ENCODE results near the gene SORBS1. TPM values are rescaled to one million over a fixed set of nuclear protein-coding genes. Genes with fewer than 3 reads are reported as not detected.

Gene SORBS1
- total and polyA plus RNA-seq, 2 of the 13 experiments (the other 11 are each of a cell fraction or from before 2014, with no cell fraction given), result 16.8 to 39.8 TPM

DNA sequence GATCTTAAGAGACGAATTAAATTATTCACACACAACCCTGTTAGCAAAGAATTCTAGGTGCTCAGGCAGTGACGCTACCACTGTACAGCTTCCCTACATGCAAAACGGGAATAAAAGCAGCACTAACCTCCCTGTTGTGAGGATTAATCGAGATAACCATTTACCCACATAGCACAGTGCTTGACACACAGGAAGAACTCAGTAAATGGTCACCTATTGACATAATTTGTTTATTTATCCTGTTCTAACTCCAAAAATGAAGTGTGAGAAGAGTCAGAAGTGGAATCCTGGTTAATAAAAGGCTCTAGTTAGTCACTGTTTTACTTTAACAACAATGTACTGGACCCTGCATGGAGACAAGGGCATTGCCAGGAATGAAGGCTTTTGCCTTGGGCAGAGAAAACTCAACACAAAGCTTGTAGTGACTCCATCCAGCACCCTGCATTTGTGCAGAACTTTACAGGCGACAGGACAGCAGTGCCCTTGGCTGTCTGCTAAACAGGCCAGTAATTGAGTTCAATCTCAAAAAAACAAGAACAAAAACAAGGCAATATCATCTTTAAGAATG lies 103.8 kb downstream of the SORBS1 start (continued):
- TF ChIP-seq, protein P1, sequence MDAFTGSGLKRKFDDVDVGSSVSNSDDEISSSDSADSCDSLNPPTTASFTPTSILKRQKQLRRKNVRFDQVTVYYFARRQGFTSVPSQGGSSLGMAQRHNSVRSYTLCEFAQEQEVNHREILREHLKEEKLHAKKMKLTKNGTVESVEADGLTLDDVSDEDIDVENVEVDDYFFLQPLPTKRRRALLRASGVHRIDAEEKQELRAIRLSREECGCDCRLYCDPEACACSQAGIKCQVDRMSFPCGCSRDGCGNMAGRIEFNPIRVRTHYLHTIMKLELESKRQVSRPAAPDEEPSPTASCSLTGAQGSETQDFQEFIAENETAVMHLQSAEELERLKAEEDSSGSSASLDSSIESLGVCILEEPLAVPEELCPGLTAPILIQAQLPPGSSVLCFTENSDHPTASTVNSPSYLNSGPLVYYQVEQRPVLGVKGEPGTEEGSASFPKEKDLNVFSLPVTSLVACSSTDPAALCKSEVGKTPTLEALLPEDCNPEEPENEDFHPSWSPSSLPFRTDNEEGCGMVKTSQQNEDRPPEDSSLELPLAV (CRISPR knock-in tag; conservative IDR thresholded peaks at IDR 0.05; ENCODE audit: low read depth), result no peak
- no peak for TF ChIP-seq PHF8 (CRISPR knock-in tag; IDR thresholded peaks at IDR 0.05)
- no peak for TF ChIP-seq ARNT2 (CRISPR knock-in tag; IDR thresholded peaks at IDR 0.05; ENCODE audit: low read depth)
- TF ChIP-seq, protein P2, sequence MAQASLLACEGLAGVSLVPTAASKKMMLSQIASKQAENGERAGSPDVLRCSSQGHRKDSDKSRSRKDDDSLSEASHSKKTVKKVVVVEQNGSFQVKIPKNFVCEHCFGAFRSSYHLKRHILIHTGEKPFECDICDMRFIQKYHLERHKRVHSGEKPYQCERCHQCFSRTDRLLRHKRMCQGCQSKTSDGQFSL (CRISPR knock-in tag; IDR thresholded peaks at IDR 0.05), result no peak
- no peak; the same call in 1 of the 2 replicates for TF ChIP-seq ERF (CRISPR knock-in tag; IDR thresholded peaks at IDR 0.05)
- TF ChIP-seq HCFC1 (IDR thresholded peaks at IDR 0.05; ENCODE audit: low read depth, low read length), result no peak
- TF ChIP-seq ZNF44 (CRISPR knock-in tag; IDR thresholded peaks at IDR 0.05), result no peak
- TF ChIP-seq, protein P3, sequence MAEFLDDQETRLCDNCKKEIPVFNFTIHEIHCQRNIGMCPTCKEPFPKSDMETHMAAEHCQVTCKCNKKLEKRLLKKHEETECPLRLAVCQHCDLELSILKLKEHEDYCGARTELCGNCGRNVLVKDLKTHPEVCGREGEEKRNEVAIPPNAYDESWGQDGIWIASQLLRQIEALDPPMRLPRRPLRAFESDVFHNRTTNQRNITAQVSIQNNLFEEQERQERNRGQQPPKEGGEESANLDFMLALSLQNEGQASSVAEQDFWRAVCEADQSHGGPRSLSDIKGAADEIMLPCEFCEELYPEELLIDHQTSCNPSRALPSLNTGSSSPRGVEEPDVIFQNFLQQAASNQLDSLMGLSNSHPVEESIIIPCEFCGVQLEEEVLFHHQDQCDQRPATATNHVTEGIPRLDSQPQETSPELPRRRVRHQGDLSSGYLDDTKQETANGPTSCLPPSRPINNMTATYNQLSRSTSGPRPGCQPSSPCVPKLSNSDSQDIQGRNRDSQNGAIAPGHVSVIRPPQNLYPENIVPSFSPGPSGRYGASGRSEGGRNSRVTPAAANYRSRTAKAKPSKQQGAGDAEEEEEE (CRISPR knock-in tag; IDR thresholded peaks at IDR 0.05; ENCODE audit: borderline replicate concordance), result no peak
- TF ChIP-seq SSRP1 (CRISPR knock-in tag; IDR thresholded peaks at IDR 0.05), result no peak
- no peak for TF ChIP-seq HNRNPL (IDR thresholded peaks at IDR 0.05; ENCODE audit: low read depth, low read length)
- TF ChIP-seq ZNF430 (CRISPR knock-in tag; IDR thresholded peaks at IDR 0.05), result no peak
- TF ChIP-seq SIN3A (IDR thresholded peaks at IDR 0.05; ENCODE audit: borderline replicate concordance, low read depth, low read length), result no peak
- no peak for TF ChIP-seq PAX8 (CRISPR knock-in tag; IDR thresholded peaks at IDR 0.05; ENCODE audit: borderline replicate concordance)
- TF ChIP-seq, protein P4, sequence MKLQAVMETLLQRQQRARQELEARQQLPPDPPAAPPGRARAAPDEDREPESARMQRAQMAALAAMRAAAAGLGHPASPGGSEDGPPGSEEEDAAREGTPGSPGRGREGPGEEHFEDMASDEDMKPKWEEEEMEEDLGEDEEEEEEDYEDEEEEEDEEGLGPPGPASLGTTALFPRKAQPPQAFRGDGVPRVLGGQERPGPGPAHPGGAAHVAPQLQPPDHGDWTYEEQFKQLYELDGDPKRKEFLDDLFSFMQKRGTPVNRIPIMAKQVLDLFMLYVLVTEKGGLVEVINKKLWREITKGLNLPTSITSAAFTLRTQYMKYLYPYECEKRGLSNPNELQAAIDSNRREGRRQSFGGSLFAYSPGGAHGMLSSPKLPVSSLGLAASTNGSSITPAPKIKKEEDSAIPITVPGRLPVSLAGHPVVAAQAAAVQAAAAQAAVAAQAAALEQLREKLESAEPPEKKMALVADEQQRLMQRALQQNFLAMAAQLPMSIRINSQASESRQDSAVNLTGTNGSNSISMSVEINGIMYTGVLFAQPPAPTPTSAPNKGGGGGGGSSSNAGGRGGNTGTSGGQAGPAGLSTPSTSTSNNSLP (IDR thresholded peaks at IDR 0.05; ENCODE audit: low read depth, low read length), result peak; percentile 52
- TF ChIP-seq ZNF10 (CRISPR knock-in tag; IDR thresholded peaks at IDR 0.05; ENCODE audit: borderline replicate concordance, low read depth), result no peak
- TF ChIP-seq ZFP36 (IDR thresholded peaks at IDR 0.05; ENCODE audit: borderline replicate concordance, low read depth, low read length, partially characterized antibody), result no peak
- TF ChIP-seq SRSF9 (IDR thresholded peaks at IDR 0.05; ENCODE audit: borderline replicate concordance, insufficient read depth, low read depth, low read length, poor library complexity, severe bottlenecking), result no peak
- TF ChIP-seq ZNF317 (CRISPR knock-in tag; IDR thresholded peaks at IDR 0.05), result no peak
- TF ChIP-seq ZNF577 (CRISPR knock-in tag; IDR thresholded peaks at IDR 0.05; ENCODE audit: borderline replicate concordance, low read depth), result no peak
- no peak for TF ChIP-seq BHLHE40 (IDR thresholded peaks at IDR 0.05; ENCODE audit: low read length)
- peak; percentile 49; the same call in 1 of the 2 replicates for TF ChIP-seq SOX13 (IDR thresholded peaks at IDR 0.05)
- TF ChIP-seq SOX13 (CRISPR knock-in tag; conservative IDR thresholded peaks at IDR 0.05 in 1 of 2, IDR thresholded peaks at IDR 0.05 in 1 of 2), result peak in 1 of 2 experiments; percentile 79; a peak in 2 of 4 replicates
- no peak for TF ChIP-seq DNMT1 (CRISPR knock-in tag; IDR thresholded peaks at IDR 0.05)
- TF ChIP-seq ZNF75D (CRISPR knock-in tag; IDR thresholded peaks at IDR 0.05; ENCODE audit: borderline replicate concordance), result no peak
- TF ChIP-seq, protein P5, sequence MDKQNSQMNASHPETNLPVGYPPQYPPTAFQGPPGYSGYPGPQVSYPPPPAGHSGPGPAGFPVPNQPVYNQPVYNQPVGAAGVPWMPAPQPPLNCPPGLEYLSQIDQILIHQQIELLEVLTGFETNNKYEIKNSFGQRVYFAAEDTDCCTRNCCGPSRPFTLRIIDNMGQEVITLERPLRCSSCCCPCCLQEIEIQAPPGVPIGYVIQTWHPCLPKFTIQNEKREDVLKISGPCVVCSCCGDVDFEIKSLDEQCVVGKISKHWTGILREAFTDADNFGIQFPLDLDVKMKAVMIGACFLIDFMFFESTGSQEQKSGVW (CRISPR knock-in tag; IDR thresholded peaks at IDR 0.05; ENCODE audit: borderline replicate concordance), result no peak
